Tibial artery (tissue), 4 donors: Measurements from ENCODE around the gene MBD2.

Experiments used
- DNase-seq, 2 donors: peaks; one replicate each; pipeline ENCODE4 v3.0.0-alpha.2; 2019
- H3K27ac ChIP-seq, 2 donors: fragments of 200-600 bp; sonication (generic) in 1 of 2; 1 replicate in 1 of 2; 2 replicates in 1 of 2; pipeline ENCODE4 v1.5.1; 2018 to 2019; ENCODE audit warnings: mild to moderate bottlenecking in 1 of 2
- H3K27me3 ChIP-seq, 2 donors: fragments of 200-600 bp; sonication (generic) in 1 of 2; one replicate each; pipeline versions ENCODE4 v1.5.1 to v1.6.0; 2016 to 2019
- H3K36me3 ChIP-seq, 3 donors: fragments of 200-600 bp; sonication (generic) in 2 of 3; one replicate each; pipeline ENCODE4 v1.5.1; 2016 to 2019; ENCODE audit warnings: mild to moderate bottlenecking in 2 of 3
- H3K4me1 ChIP-seq, 4 donors: fragments of 200-600 bp; sonication (generic) in 2 of 4; 1 replicate in 3 of 4; 2 replicates in 1 of 4; pipeline ENCODE4 v1.5.1; 2016 to 2019
- H3K4me3 ChIP-seq, 2 donors: fragments of 200-600 bp; sonication (generic) in 1 of 2; 1 replicate in 1 of 2; 2 replicates in 1 of 2; pipeline ENCODE4 v1.5.1; 2018 to 2019; ENCODE audit warnings: mild to moderate bottlenecking in 2 of 2
- H3K9me3 ChIP-seq, 3 donors: fragments of 200-600 bp; sonication (generic) in 1 of 3; one replicate each; pipeline ENCODE4 v1.5.1; 2016 to 2019
- intact Hi-C: fragments of 100-400 bp; cut with DNase I; formaldehyde crosslinking; loops from one replicate; pipeline ENCODE4 v1.15.0; 2023; ENCODE audit warnings: low total_unique reads
- TF ChIP-seq, protein P1 (sequence below), 2 experiments: fragments of 200-600 bp in 1 of 2; fragments of 450-650 bp in 1 of 2; IDR thresholded peaks; one replicate each; pipeline ENCODE4 v1.5.1; 2017 to 2019; ENCODE audit warnings: antibody characterized with exemption in 2 of 2, mild to moderate bottlenecking in 1 of 2, moderate library complexity in 1 of 2

The MBD2 gene

DNA sequence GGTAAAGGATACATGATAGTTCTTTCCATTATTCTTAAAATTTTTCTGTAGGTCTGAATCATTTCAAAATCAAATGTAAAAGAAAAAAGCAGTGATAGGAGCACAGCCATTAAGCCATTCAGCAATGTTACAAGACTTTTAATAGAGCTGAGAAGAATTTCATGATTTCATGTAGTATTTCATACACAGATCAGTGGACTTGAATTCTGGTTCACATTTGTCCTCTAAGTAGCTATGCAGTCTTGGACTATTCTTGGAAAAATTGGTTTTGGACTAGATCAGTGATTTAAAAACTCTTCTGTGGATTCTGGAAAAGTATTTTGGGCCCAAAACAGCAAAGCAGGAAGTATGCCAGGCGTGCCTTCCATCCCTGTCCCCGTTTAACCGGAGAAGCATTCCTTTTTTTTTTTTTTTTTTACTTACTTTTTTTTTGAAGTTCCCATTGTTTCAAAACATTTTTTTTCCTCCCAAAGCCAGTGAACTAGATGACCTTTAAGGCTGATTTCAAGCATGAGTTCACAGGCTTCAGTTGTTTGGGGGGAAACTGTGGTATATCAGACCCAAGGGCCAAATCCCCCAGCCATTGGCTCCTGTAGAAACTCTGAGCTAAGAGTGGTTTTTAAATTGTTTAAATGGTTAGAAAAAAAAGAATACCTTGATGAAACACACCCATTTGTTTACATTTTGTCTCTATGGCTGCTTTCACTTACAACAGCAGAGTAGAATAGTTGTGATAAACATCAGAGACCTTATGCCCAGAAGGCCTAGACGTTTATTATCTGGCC, 27.3 kb upstream of the MBD2 start:
- Histone ChIP-seq H3K4me1 (peaks cover 0 to 58% (median 12%) of the 10 kb centered on the region in 4 donors), H3K36me3 (no peaks in the 10 kb centered on the region), H3K9me3 (no peaks in the 10 kb centered on the region), H3K4me3 (no peak overlapping the region), H3K27ac (peak overlapping the region; percentile 20 to 57), H3K27me3 (no peaks in the 10 kb centered on the region)
- intact Hi-C loops: loop anchor here (5.0 kb wide), 1 partner anchor 1496 kb away; no protein-coding TSS in a partner anchor
- TF ChIP-seq, protein P1, sequence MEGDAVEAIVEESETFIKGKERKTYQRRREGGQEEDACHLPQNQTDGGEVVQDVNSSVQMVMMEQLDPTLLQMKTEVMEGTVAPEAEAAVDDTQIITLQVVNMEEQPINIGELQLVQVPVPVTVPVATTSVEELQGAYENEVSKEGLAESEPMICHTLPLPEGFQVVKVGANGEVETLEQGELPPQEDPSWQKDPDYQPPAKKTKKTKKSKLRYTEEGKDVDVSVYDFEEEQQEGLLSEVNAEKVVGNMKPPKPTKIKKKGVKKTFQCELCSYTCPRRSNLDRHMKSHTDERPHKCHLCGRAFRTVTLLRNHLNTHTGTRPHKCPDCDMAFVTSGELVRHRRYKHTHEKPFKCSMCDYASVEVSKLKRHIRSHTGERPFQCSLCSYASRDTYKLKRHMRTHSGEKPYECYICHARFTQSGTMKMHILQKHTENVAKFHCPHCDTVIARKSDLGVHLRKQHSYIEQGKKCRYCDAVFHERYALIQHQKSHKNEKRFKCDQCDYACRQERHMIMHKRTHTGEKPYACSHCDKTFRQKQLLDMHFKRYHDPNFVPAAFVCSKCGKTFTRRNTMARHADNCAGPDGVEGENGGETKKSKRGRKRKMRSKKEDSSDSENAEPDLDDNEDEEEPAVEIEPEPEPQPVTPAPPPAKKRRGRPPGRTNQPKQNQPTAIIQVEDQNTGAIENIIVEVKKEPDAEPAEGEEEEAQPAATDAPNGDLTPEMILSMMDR (IDR thresholded peaks at IDR 0.05): no peak
- DNase-seq: no peak

DNA sequence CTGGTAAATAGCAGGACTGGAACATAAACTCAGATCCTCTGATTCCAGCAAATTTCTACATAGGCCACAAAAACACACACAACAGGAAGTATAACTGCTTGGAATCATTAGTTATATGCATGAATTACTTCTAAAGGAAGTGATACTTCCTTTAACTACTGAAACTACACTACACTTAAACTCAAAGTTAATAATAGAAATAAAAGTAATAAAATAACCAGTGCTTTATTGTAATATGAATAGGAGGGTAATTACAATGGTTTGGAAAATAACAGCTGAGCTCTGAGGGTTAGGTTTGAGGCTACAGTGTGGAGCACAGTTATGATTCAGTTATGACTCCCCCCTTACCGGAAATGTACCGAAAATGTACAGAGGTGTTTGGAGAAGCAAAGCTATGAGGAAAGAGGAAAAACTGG, 26.4 kb upstream of the MBD2 start:
- Histone ChIP-seq H3K27me3 (no peaks in the 10 kb centered on the region), H3K9me3 (no peaks in the 10 kb centered on the region), H3K36me3 (no peaks in the 10 kb centered on the region), H3K27ac (peak overlapping the region in 1 of 2 donors; percentile 57), H3K4me3 (no peak overlapping the region), H3K4me1 (peaks cover 0 to 51% (median 12%) of the 10 kb centered on the region in 4 donors)
- TF ChIP-seq, protein P1 (IDR thresholded peaks at IDR 0.05): no peak
- DNase-seq: no peak
- intact Hi-C loops: loop anchor here (5.0 kb wide), 1 partner anchor 1496 kb away; no protein-coding TSS in a partner anchor

DNA sequence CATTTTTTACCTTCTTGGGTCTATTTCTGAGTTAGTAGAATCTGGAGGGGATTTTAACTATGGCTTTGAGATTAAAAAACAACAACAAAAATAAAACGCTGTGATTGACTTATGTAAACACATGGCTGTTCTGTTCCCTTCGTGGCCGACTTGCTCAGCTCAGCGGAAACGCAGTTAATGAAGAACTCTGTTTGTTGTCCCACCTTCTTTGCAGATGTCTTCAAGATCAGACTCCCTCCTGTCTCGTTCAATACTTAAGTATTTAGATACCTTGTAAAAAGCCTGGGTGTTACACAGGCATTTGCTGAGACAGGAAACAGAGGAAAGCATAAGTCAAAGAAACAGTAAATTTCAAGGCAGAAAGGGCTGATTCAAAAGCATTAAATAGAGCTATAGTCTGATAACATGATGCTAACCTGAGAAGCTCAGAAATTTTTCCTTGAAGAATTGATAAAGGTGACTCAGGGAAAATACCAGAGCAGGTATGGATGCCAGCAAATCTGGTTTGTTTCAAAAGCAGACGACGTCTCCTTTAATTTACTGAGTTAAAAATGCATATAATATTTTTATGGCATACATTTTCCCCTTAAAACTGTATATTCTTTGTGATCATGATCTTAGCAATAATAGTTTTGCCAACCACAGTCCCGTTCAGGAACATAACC, 23.2 kb upstream of the MBD2 start:
- Histone ChIP-seq H3K4me1 (peaks cover 0 to 29% (median 9%) of the 10 kb centered on the region in 4 donors), H3K4me3 (no peak overlapping the region), H3K9me3 (no peaks in the 10 kb centered on the region), H3K36me3 (no peaks in the 10 kb centered on the region), H3K27ac (no peak overlapping the region), H3K27me3 (no peaks in the 10 kb centered on the region)
- intact Hi-C loops: no loop called here
- DNase-seq: no peak
- TF ChIP-seq, protein P1 (IDR thresholded peaks at IDR 0.05): no peak

DNA sequence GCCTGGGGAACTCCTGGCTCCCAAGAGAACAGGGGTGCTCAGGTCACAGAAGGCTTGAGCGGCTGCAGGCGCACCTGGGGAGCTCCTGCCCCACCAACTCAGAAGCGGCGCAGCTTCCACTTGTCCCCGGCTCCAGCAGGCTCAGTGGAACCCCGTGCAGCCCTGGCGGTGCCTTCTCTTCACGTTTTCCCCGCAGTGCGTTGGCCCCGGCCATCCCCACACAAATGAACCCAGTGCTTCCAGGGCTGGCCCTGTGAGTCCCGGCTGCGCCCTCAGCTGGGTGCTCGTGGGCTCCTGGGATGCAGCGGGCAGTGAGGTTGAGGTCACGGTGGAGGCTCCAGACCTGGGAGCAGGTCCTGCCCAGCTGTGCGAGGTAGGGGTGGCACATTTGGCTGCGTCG, 17.9 kb upstream of the MBD2 start:
- H3K9me3 ChIP-seq: no peaks in the 10 kb centered on the region
- intact Hi-C loops: no loop called here
- H3K36me3 ChIP-seq: no peaks in the 10 kb centered on the region
- no peaks in the 10 kb centered on the region for H3K27me3 ChIP-seq
- H3K27ac ChIP-seq: no peak overlapping the region
- TF ChIP-seq, protein P1 (IDR thresholded peaks at IDR 0.05): no peak
- DNase-seq: no peak
- H3K4me1 ChIP-seq: no peaks in the 10 kb centered on the region
- no peak overlapping the region for H3K4me3 ChIP-seq

DNA sequence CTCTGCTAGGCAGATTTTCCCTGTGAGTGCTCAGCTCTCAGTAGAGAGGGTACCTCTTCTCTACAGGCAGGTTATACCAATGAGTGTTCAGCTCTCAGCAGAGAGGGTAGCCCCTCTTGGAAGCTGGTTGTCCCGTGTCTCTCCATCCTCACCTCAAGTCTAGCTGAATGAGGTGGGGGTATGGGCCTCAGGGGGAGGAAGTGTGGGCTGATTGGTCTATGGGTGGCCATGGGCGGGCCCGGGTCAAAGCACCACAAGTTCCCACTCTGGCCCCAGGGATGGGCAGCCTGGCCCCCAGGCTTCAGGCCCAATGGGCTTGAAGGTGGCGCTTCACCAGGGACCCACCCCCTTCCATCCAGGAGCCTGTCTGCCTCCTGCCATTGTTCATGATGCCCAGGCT, 17.0 kb upstream of the MBD2 start:
- DNase-seq: no peak
- no peaks in the 10 kb centered on the region for H3K9me3 ChIP-seq

More for the DNA sequence above, 17.0 kb upstream of the MBD2 start:
- intact Hi-C loops: no loop called here
- TF ChIP-seq, protein P1 (IDR thresholded peaks at IDR 0.05): no peak
- no peaks in the 10 kb centered on the region for H3K4me1 ChIP-seq
- H3K4me3 ChIP-seq: no peak overlapping the region
- no peaks in the 10 kb centered on the region for H3K36me3 ChIP-seq
- no peak overlapping the region for H3K27ac ChIP-seq
- no peaks in the 10 kb centered on the region for H3K27me3 ChIP-seq
